HepG2 (cell line): ENCODE data around the gene RIMBP2. TPM values are rescaled to one million over a fixed set of nuclear protein-coding genes. Genes with fewer than 3 reads are reported as not detected.
A peak's percentile ranks its signal among the peaks of the same experiment; 100 is the strongest.

Experiments used
- ATAC-seq: fragments of 200-7000 bp; cut with Tn5 transposase; 3 replicates; pipeline ENCODE4 v1.9.1; 2020; ENCODE audit warnings: mild to moderate bottlenecking, moderate library complexity
- BruUV-seq: library from RNA; stranded (reverse); fragments of 400-500 nt; replicated peaks from 2 replicates; lab custom pipeline; 2021; lab: Mats Ljungman, UMichigan
- CTCF ChIA-PET: fragments of 300-600 bp; formaldehyde crosslinking; extraction: SDS; loops from one replicate; lab custom pipeline; 2021; ENCODE audit warnings: low total read pairs, inconsistent platforms, low intra/inter-chr PET ratio; lab: Yijun Ruan, JAX
- POLR2A ChIA-PET: fragments of 350-600 bp; sonication (Branson Sonifier 250); formaldehyde crosslinking; loops from one replicate; lab custom pipeline; 2020; ENCODE audit warnings: antibody characterized with exemption, inconsistent platforms; lab: Yijun Ruan, JAX
- DNase-seq: peaks from one replicate; pipeline ENCODE4 v3.0.0-alpha.2; 2015; ENCODE audit warnings: low spot score
- FAIRE-seq: peaks from 3 replicates; lab custom pipeline; 2011; peaks lifted over from hg19 to GRCh38; lab: Jason Lieb, UNC
- H2AFZ ChIP-seq: one replicate; pipeline ENCODE4 v1.6.1; 2011; ENCODE audit warnings: low read length, inconsistent platforms
- H3K27ac ChIP-seq: fragments of 300-600 bp; 3 replicates; pipeline ENCODE4 v1.8.0; 2011; ENCODE audit warnings: mixed run types, mild to moderate bottlenecking, mixed read lengths, low read length, inconsistent platforms; ENCODE audit not compliant: insufficient read depth; ENCODE audit errors: extremely low read length
- H3K27me3 ChIP-seq, 2 experiments: fragments of 200-600 bp in 1 of 2; 2 replicates in 1 of 2; 3 replicates in 1 of 2; pipeline versions ENCODE4 v1.6.0 to v1.8.0; 2011; ENCODE audit warnings: low read length in 2 of 2, mild to moderate bottlenecking in 2 of 2, moderate library complexity in 2 of 2, inconsistent platforms in 1 of 2; ENCODE audit not compliant: insufficient read depth in 2 of 2, control insufficient read depth in 1 of 2
- H3K36me3 ChIP-seq, 2 experiments: fragments of 200-600 bp in 1 of 2; replicated peaks in 1 of 2; 2 replicates in 1 of 2; 3 replicates in 1 of 2; pipeline versions ENCODE4 v1.5.1 to v1.8.0; 2011; ENCODE audit warnings: low read length in 2 of 2, inconsistent platforms in 1 of 2; ENCODE audit not compliant: insufficient read depth in 2 of 2, control insufficient read depth in 1 of 2
- H3K4me1 ChIP-seq: 2 replicates; pipeline ENCODE4 v1.5.1; 2012; ENCODE audit warnings: low read length, inconsistent platforms; ENCODE audit not compliant: insufficient read depth
- H3K4me2 ChIP-seq: 2 replicates; pipeline ENCODE4 v1.6.0; 2011; ENCODE audit warnings: low read depth, low read length, inconsistent platforms
- H3K4me3 ChIP-seq, 3 experiments: fragments of 200-600 bp in 1 of 3; sonication (generic), shearing (Covaris generic) in 1 of 3; replicated peaks in 1 of 3; 2 replicates each; pipeline ENCODE4 v1.5.1; 2011 to 2016; ENCODE audit warnings: low read length in 3 of 3, inconsistent platforms in 2 of 3, low read depth in 2 of 3, mild to moderate bottlenecking in 2 of 3, control low read depth in 1 of 3, mixed read lengths in 1 of 3; ENCODE audit not compliant: insufficient read depth in 1 of 3
- H3K79me2 ChIP-seq: one replicate; pipeline ENCODE4 v1.6.1; 2011; ENCODE audit warnings: low read length, inconsistent platforms; ENCODE audit not compliant: insufficient read depth
- H3K9ac ChIP-seq: 2 replicates; pipeline ENCODE4 v1.6.0; 2011; ENCODE audit warnings: mild to moderate bottlenecking, low read depth, low read length, inconsistent platforms; ENCODE audit not compliant: insufficient read depth
- H3K9me3 ChIP-seq: 2 replicates; pipeline ENCODE4 v1.5.1; 2012; ENCODE audit warnings: mild to moderate bottlenecking, low read length
- H4K20me1 ChIP-seq: 2 replicates; pipeline ENCODE4 v1.6.0; 2011; ENCODE audit warnings: inconsistent platforms, mild to moderate bottlenecking, low read length, moderate library complexity; ENCODE audit not compliant: insufficient read depth
- CBX5 ChIP-seq: sonication (generic); formaldehyde crosslinking; IDR thresholded peaks from 2 replicates; pipeline ENCODE4 v1.4.0; 2020; ENCODE audit warnings: missing genetic modification reagents, borderline replicate concordance
- ELF1 ChIP-seq: sonication (generic); formaldehyde crosslinking; IDR thresholded peaks from 2 replicates; pipeline ENCODE4 v1.4.0; 2020; ENCODE audit warnings: missing genetic modification reagents
- FOXJ3 ChIP-seq: sonication (generic); formaldehyde crosslinking; IDR thresholded peaks from 2 replicates; pipeline ENCODE4 v1.4.0; 2020; ENCODE audit warnings: missing genetic modification reagents, mild to moderate bottlenecking, borderline replicate concordance
- GLMP ChIP-seq: sonication (generic); formaldehyde crosslinking; IDR thresholded peaks from 2 replicates; pipeline ENCODE4 v1.9.0; 2021; ENCODE audit warnings: missing genetic modification reagents, mild to moderate bottlenecking, borderline replicate concordance
- HCFC1 ChIP-seq: fragments of 150-350 bp; IDR thresholded peaks from 2 replicates; pipeline ENCODE4 v1.6.1; 2014; ENCODE audit warnings: low read depth, low read length
- PHF8 ChIP-seq: sonication (generic); formaldehyde crosslinking; IDR thresholded peaks from 2 replicates; pipeline ENCODE4 v1.5.0; 2020; ENCODE audit warnings: missing genetic modification reagents
- YEATS2 ChIP-seq: sonication (generic); formaldehyde crosslinking; IDR thresholded peaks from 2 replicates; pipeline ENCODE4 v1.4.0; 2020; ENCODE audit warnings: missing genetic modification reagents, borderline replicate concordance
- ZNF264 ChIP-seq: sonication (generic); formaldehyde crosslinking; IDR thresholded peaks from 2 replicates; pipeline ENCODE4 v1.4.0; 2020; ENCODE audit warnings: missing genetic modification reagents
- ZNF382 ChIP-seq: sonication (generic); formaldehyde crosslinking; IDR thresholded peaks from 2 replicates; pipeline ENCODE4 v1.5.0; 2020; ENCODE audit warnings: missing genetic modification reagents, mild to moderate bottlenecking, borderline replicate concordance
- WGBS: methylation state at CpG from one replicate; pipeline ENCODE4 v1.1.6; 2017; ENCODE audit warnings: low lambda C conversion rate; 5-methylcytosine and 5-hydroxymethylcytosine counted together
- in situ Hi-C: cut with HindIII; loops from 2 replicates; pipeline ENCODE4 v1.10.0; 2017; ENCODE audit warnings: low pct_unique_long_range_greater_than_20kb; ENCODE audit not compliant: extremely low pct_ligation_motif_present
- intact Hi-C: fragments of 100-400 bp; cut with micrococcal nuclease; formaldehyde crosslinking; loops from one replicate; pipeline ENCODE4 v1.10.0; 2022; ENCODE audit not compliant: unreplicated experiment
- polyA plus RNA-seq, 8 experiments: library from polyadenylated mRNA; depleted of rRNA in 3 of 8; stranded (reverse) in 7 of 8; unstranded in 1 of 8; fragments of >200 nt; fragmentation: Illumina TruSeq in 4 of 8; extraction: Trizol in 4 of 8; gene quantifications; 2 replicates each; pipeline versions ENCODE4 v1.2.1 to v1.2.3, GENCODE V29; 2011 to 2016; ENCODE audit warnings: low read depth in 4 of 8, missing spikeins in 1 of 8, mixed read lengths in 1 of 8; ENCODE audit not compliant: insufficient read depth in 1 of 8
- total RNA-seq, 5 experiments: library from RNA; depleted of rRNA; stranded (reverse); fragments of >200 nt; fragmentation: Illumina TruSeq; extraction: Trizol; gene quantifications; 2 replicates each; pipeline ENCODE4 v1.2.3, GENCODE V29; 2016; ENCODE audit warnings: low read depth in 1 of 5
- TF ChIP-seq, protein P1 (sequence below): IDR thresholded peaks from 2 replicates; pipeline ENCODE4 v1.6.1; 2012; ENCODE audit warnings: low read length, improper control_type of control experiment
- TF ChIP-seq, protein P2 (sequence below): sonication (generic); formaldehyde crosslinking; IDR thresholded peaks from 2 replicates; pipeline ENCODE4 v1.5.0; 2020; ENCODE audit warnings: mild to moderate bottlenecking, missing genetic modification reagents, borderline replicate concordance

RIMBP2 gene
- total and polyA plus RNA-seq, 2 of the 13 experiments (the other 11 are each of a cell fraction or from before 2014, with no cell fraction given): 0.03 TPM; not detected in 1

DNA sequence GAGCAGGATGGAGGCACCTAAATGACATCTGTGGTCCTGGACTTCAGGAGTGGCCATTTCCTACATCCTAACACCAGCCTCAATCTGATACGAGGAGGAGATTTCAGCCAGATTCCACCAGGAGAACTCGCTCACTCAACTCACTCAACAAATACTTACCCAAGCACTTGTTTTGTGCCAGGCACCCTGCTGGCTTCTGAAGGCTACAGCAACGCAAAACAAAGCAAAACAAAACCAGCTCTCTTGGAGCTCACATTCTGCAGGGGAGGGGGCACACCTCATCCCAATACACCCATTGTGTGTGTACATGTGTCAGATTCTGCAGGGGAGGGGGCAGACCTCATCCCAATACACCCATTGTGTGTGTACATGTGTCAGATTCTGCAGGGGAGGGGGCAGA, 233.7 kb downstream of the RIMBP2 start:
- BruUV-seq: no TSS peak
- no peaks in the 10 kb centered on the region for H3K9me3 ChIP-seq
- WGBS: 17% methylated on average over 1 of the region's 3 CpGs
- FAIRE-seq: no peak
- CTCF ChIA-PET: no interaction called here
- no peak overlapping the region for H2AFZ ChIP-seq
- no peak overlapping the region for H3K4me2 ChIP-seq
- ATAC-seq: peak; percentile 57; the same call in 2 of the 3 replicates
- no peak overlapping the region for H3K4me3 ChIP-seq
- no peak overlapping the region for H3K27ac ChIP-seq
- DNase-seq: no peak
- H3K36me3 ChIP-seq: no peaks in the 10 kb centered on the region
- no peak overlapping the region for H3K9ac ChIP-seq
- intact Hi-C loops (no loop called here), in situ Hi-C loops (no loop called here)
- peaks cover 3 to 46% of the 10 kb centered on the region in 2 experiments; a peak in 4 of 5 replicates for H3K27me3 ChIP-seq
- TF ChIP-seq, protein P1, sequence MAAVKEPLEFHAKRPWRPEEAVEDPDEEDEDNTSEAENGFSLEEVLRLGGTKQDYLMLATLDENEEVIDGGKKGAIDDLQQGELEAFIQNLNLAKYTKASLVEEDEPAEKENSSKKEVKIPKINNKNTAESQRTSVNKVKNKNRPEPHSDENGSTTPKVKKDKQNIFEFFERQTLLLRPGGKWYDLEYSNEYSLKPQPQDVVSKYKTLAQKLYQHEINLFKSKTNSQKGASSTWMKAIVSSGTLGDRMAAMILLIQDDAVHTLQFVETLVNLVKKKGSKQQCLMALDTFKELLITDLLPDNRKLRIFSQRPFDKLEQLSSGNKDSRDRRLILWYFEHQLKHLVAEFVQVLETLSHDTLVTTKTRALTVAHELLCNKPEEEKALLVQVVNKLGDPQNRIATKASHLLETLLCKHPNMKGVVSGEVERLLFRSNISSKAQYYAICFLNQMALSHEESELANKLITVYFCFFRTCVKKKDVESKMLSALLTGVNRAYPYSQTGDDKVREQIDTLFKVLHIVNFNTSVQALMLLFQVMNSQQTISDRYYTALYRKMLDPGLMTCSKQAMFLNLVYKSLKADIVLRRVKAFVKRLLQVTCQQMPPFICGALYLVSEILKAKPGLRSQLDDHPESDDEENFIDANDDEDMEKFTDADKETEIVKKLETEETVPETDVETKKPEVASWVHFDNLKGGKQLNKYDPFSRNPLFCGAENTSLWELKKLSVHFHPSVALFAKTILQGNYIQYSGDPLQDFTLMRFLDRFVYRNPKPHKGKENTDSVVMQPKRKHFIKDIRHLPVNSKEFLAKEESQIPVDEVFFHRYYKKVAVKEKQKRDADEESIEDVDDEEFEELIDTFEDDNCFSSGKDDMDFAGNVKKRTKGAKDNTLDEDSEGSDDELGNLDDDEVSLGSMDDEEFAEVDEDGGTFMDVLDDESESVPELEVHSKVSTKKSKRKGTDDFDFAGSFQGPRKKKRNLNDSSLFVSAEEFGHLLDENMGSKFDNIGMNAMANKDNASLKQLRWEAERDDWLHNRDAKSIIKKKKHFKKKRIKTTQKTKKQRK: no peak
- no peak for TF ChIP-seq ZNF382 (CRISPR knock-in tag)
- TF ChIP-seq FOXJ3: no peak
- TF ChIP-seq GLMP (CRISPR knock-in tag): no peak
- no peak for TF ChIP-seq YEATS2 (CRISPR knock-in tag)
- no peak for TF ChIP-seq PHF8 (CRISPR knock-in tag)
- TF ChIP-seq ZNF264: no peak
- no peak for TF ChIP-seq CBX5
- TF ChIP-seq HCFC1: no peak
- TF ChIP-seq, protein P2, sequence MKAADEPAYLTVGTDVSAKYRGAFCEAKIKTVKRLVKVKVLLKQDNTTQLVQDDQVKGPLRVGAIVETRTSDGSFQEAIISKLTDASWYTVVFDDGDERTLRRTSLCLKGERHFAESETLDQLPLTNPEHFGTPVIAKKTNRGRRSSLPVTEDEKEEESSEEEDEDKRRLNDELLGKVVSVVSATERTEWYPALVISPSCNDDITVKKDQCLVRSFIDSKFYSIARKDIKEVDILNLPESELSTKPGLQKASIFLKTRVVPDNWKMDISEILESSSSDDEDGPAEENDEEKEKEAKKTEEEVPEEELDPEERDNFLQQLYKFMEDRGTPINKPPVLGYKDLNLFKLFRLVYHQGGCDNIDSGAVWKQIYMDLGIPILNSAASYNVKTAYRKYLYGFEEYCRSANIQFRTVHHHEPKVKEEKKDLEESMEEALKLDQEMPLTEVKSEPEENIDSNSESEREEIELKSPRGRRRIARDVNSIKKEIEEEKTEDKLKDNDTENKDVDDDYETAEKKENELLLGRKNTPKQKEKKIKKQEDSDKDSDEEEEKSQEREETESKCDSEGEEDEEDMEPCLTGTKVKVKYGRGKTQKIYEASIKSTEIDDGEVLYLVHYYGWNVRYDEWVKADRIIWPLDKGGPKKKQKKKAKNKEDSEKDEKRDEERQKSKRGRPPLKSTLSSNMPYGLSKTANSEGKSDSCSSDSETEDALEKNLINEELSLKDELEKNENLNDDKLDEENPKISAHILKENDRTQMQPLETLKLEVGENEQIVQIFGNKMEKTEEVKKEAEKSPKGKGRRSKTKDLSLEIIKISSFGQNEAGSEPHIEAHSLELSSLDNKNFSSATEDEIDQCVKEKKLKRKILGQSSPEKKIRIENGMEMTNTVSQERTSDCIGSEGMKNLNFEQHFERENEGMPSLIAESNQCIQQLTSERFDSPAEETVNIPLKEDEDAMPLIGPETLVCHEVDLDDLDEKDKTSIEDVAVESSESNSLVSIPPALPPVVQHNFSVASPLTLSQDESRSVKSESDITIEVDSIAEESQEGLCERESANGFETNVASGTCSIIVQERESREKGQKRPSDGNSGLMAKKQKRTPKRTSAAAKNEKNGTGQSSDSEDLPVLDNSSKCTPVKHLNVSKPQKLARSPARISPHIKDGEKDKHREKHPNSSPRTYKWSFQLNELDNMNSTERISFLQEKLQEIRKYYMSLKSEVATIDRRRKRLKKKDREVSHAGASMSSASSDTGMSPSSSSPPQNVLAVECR (CRISPR knock-in tag): no peak
- no peak for TF ChIP-seq ELF1 (CRISPR knock-in tag)
- TF ChIP-seq, all 625 proteins: peak for 0
- no peaks in the 10 kb centered on the region for H3K79me2 ChIP-seq
- H4K20me1 ChIP-seq: no peaks in the 10 kb centered on the region
- POLR2A ChIA-PET: no interaction called here
- no peaks in the 10 kb centered on the region for H3K4me1 ChIP-seq
